ENCODE data around the gene ZDHHC18. TPM values are rescaled to one million over a fixed set of nuclear protein-coding genes. Genes with fewer than 3 reads are reported as not detected.
A peak's percentile ranks its signal among the peaks of the same experiment; 100 is the strongest.
"Not testable (repeated sequence)": the region's sequence is repeated elsewhere in the genome, so short reads cannot be mapped to it uniquely, and the experiment has no call there.

Gene ZDHHC18
- total RNA-seq, 1 donor from 2014 or later: 24.2 TPM

- H3K27me3 Mint-ChIP-seq (ENCODE audit: unreplicated experiment): no peaks in the 10 kb centered on the region
Measured at GRCh38 chr1:26799479-26800142, 26.9 kb upstream of the ZDHHC18 start.

GRCh38 chr1:26803932-26804331 is 22.6 kb upstream of the ZDHHC18 start:
- H3K4me1 Mint-ChIP-seq (ENCODE audit: unreplicated experiment): peaks cover 16% of the 10 kb centered on the region
- not testable (repeated sequence) for H3K9me3 Mint-ChIP-seq (ENCODE audit: unreplicated experiment); H3K4me3 Mint-ChIP-seq (ENCODE audit: unreplicated experiment); DNase-seq (ENCODE audit: extremely low spot score, unreplicated experiment); H3K27me3 Mint-ChIP-seq (ENCODE audit: unreplicated experiment); H3K27ac Mint-ChIP-seq (ENCODE audit: unreplicated experiment); H3K36me3 Mint-ChIP-seq (ENCODE audit: unreplicated experiment)

More at GRCh38 chr1:26799479-26800142, 26.9 kb upstream of the ZDHHC18 start:
- Mint-ChIP-seq H3K4me3 (ENCODE audit: unreplicated experiment) (no peak overlapping the region), H3K36me3 (ENCODE audit: unreplicated experiment) (peaks cover 3% of the 10 kb centered on the region), H3K4me1 (ENCODE audit: unreplicated experiment) (peaks cover 23% of the 10 kb centered on the region), H3K9me3 (ENCODE audit: unreplicated experiment) (no peaks in the 10 kb centered on the region), H3K27ac (ENCODE audit: unreplicated experiment) (peak overlapping the region; percentile 73)
- TF ChIP-seq CTCF (IDR thresholded peaks at IDR 0.05): no peak
- no peak for DNase-seq (ENCODE audit: extremely low spot score, unreplicated experiment)

- not testable (repeated sequence) for H3K4me1 Mint-ChIP-seq (ENCODE audit: unreplicated experiment); H3K27ac Mint-ChIP-seq (ENCODE audit: unreplicated experiment); H3K9me3 Mint-ChIP-seq (ENCODE audit: unreplicated experiment); H3K4me3 Mint-ChIP-seq (ENCODE audit: unreplicated experiment); H3K27me3 Mint-ChIP-seq (ENCODE audit: unreplicated experiment); DNase-seq (ENCODE audit: extremely low spot score, unreplicated experiment); H3K36me3 Mint-ChIP-seq (ENCODE audit: unreplicated experiment)
- peak; percentile 82 for TF ChIP-seq CTCF (IDR thresholded peaks at IDR 0.05)
Measured at GRCh38 chr1:26810105-26810504, 16.4 kb upstream of the ZDHHC18 start.

GRCh38 chr1:26811057-26811456 is 15.4 kb upstream of the ZDHHC18 start:
- H3K4me3 Mint-ChIP-seq (ENCODE audit: unreplicated experiment): no peak overlapping the region
- H3K9me3 Mint-ChIP-seq (ENCODE audit: unreplicated experiment): no peaks in the 10 kb centered on the region
- no peaks in the 10 kb centered on the region for H3K36me3 Mint-ChIP-seq (ENCODE audit: unreplicated experiment)
- no peaks in the 10 kb centered on the region for H3K27me3 Mint-ChIP-seq (ENCODE audit: unreplicated experiment)
- peaks cover 2% of the 10 kb centered on the region for H3K4me1 Mint-ChIP-seq (ENCODE audit: unreplicated experiment)
- TF ChIP-seq CTCF (IDR thresholded peaks at IDR 0.05): no peak
- DNase-seq (ENCODE audit: extremely low spot score, unreplicated experiment): no peak
- H3K27ac Mint-ChIP-seq (ENCODE audit: unreplicated experiment): no peak overlapping the region

GRCh38 chr1:26811708-26812107 is 14.8 kb upstream of the ZDHHC18 start:
- no peak for DNase-seq (ENCODE audit: extremely low spot score, unreplicated experiment)
- Mint-ChIP-seq H3K9me3 (ENCODE audit: unreplicated experiment) (no peaks in the 10 kb centered on the region), H3K27me3 (ENCODE audit: unreplicated experiment) (no peaks in the 10 kb centered on the region), H3K36me3 (ENCODE audit: unreplicated experiment) (no peaks in the 10 kb centered on the region), H3K27ac (ENCODE audit: unreplicated experiment) (no peak overlapping the region), H3K4me1 (ENCODE audit: unreplicated experiment) (peaks cover 2% of the 10 kb centered on the region), H3K4me3 (ENCODE audit: unreplicated experiment) (no peak overlapping the region)
- no peak for TF ChIP-seq CTCF (IDR thresholded peaks at IDR 0.05)
